HG03108 (cell line): ENCODE measurements around the gene MYO9A.

Experiments used
- ATAC-seq: cut with Tn5 transposase; IDR thresholded peaks from one replicate; pipeline ENCODE4 v1.9.1; 2021; ENCODE audit warnings: moderate library complexity; ENCODE audit not compliant: unreplicated experiment

The MYO9A gene

GRCh38 chr15:71788646-71789579 lies 329.0 kb downstream of the MYO9A start:
- no peak for ATAC-seq

- ATAC-seq = no peak
Observed at GRCh38 chr15:71786673-71787072, 331.3 kb downstream of the MYO9A start.

- no peak for ATAC-seq
Observed at GRCh38 chr15:71785996-71786395, 332.0 kb downstream of the MYO9A start.

- no peak for ATAC-seq
Observed at GRCh38 chr15:71784719-71785118, 333.2 kb downstream of the MYO9A start.

- ATAC-seq = no peak
Observed at GRCh38 chr15:71782422-71783165, 335.4 kb downstream of the MYO9A start.

GRCh38 chr15:71781965-71782265 lies 336.0 kb downstream of the MYO9A start:
- no peak for ATAC-seq

GRCh38 chr15:71781179-71781964 lies 336.6 kb downstream of the MYO9A start:
- no peak for ATAC-seq

- no peak for ATAC-seq
Observed at GRCh38 chr15:71780115-71780976, 337.6 kb downstream of the MYO9A start.

- ATAC-seq = no peak
Observed at GRCh38 chr15:71779073-71779797, 338.7 kb downstream of the MYO9A start.

GRCh38 chr15:71777216-71777943 lies 340.6 kb downstream of the MYO9A start:
- no peak for ATAC-seq

- no peak for ATAC-seq
Observed at GRCh38 chr15:71776304-71776703, 341.6 kb downstream of the MYO9A start.

GRCh38 chr15:71775856-71776255 lies 342.1 kb downstream of the MYO9A start:
- ATAC-seq = no peak

GRCh38 chr15:71773206-71773859 lies 344.6 kb downstream of the MYO9A start:
- ATAC-seq = no peak
